ENCODE data around the gene CLASP1. TPM values are rescaled to one million over a fixed set of nuclear protein-coding genes. Genes with fewer than 3 reads are reported as not detected.

The CLASP1 gene
- total RNA-seq, 3 donors from 2014 or later = 30.0 to 64.6 (median 35.1) TPM

- intact Hi-C loops (cut with DNase I, micrococcal nuclease) = no loop called here
- Histone ChIP-seq H3K9me3 (no peaks in the 10 kb centered on the region), H3K4me3 (no peak overlapping the region), H3K4me1 (ENCODE audit: low read depth) (no peaks in the 10 kb centered on the region), H3K36me3 (ENCODE audit: low read depth) (no peaks in the 10 kb centered on the region)
- TF ChIP-seq CTCF (IDR thresholded peaks at IDR 0.05) = no peak
- no peak for ATAC-seq
- DNase-seq = no peak
Observed at GRCh38 chr2:121469356-121469755, 179.9 kb downstream of the CLASP1 start.

GRCh38 chr2:121468936-121469335, 180.3 kb downstream of the CLASP1 start:
- intact Hi-C loops (cut with DNase I, micrococcal nuclease) = no loop called here
- Histone ChIP-seq H3K9me3 (no peaks in the 10 kb centered on the region), H3K4me1 (ENCODE audit: low read depth) (no peaks in the 10 kb centered on the region), H3K36me3 (ENCODE audit: low read depth) (no peaks in the 10 kb centered on the region), H3K4me3 (no peak overlapping the region)
- TF ChIP-seq CTCF (IDR thresholded peaks at IDR 0.05) = no peak
- no peak for ATAC-seq
- DNase-seq = no peak

GRCh38 chr2:121459291-121459690, 190.0 kb downstream of the CLASP1 start:
- no peaks in the 10 kb centered on the region for H3K36me3 ChIP-seq (ENCODE audit: low read depth)
- no peaks in the 10 kb centered on the region for H3K9me3 ChIP-seq
- ATAC-seq = no peak
- no peaks in the 10 kb centered on the region for H3K4me1 ChIP-seq (ENCODE audit: low read depth)
- no peak overlapping the region for H3K4me3 ChIP-seq
- no peak for DNase-seq
- intact Hi-C loops (cut with DNase I, micrococcal nuclease) = no loop called here
- no peak for TF ChIP-seq CTCF (IDR thresholded peaks at IDR 0.05)

- H3K9me3 ChIP-seq = no peaks in the 10 kb centered on the region
- H3K36me3 ChIP-seq (ENCODE audit: low read depth) = no peaks in the 10 kb centered on the region
- intact Hi-C loops (cut with DNase I, micrococcal nuclease) = no loop called here
- ATAC-seq (no peak), DNase-seq (no peak)
- TF ChIP-seq CTCF (IDR thresholded peaks at IDR 0.05) = no peak
- no peak overlapping the region for H3K4me3 ChIP-seq
- H3K4me1 ChIP-seq (ENCODE audit: low read depth) = no peaks in the 10 kb centered on the region
Observed at GRCh38 chr2:121456325-121456724, 192.9 kb downstream of the CLASP1 start.

GRCh38 chr2:121455446-121455845, 193.8 kb downstream of the CLASP1 start:
- intact Hi-C loops (cut with DNase I, micrococcal nuclease) = no loop called here
- Histone ChIP-seq H3K4me1 (ENCODE audit: low read depth) (no peaks in the 10 kb centered on the region), H3K36me3 (ENCODE audit: low read depth) (no peaks in the 10 kb centered on the region)

More at GRCh38 chr2:121455446-121455845, 193.8 kb downstream of the CLASP1 start:
- TF ChIP-seq CTCF (IDR thresholded peaks at IDR 0.05) = no peak
- no peak for DNase-seq
- no peak for ATAC-seq
- no peaks in the 10 kb centered on the region for H3K9me3 ChIP-seq
- no peak overlapping the region for H3K4me3 ChIP-seq
